Type B pancreatic cell (in vitro differentiated cells): ENCODE measurements around the gene MYO10. TPM values are rescaled to one million over a fixed set of nuclear protein-coding genes. Genes with fewer than 3 reads are reported as not detected.
"Not testable (repeated sequence)": the region's sequence is repeated elsewhere in the genome, so short reads cannot be mapped to it uniquely, and the experiment has no call there.

Experiments used
- DNase-seq: peaks from one replicate; pipeline ENCODE4 v3.0.0; 2021; ENCODE audit warnings: mixed read lengths; ENCODE audit not compliant: unreplicated experiment; ENCODE audit errors: extremely low spot score
- H3K27ac Mint-ChIP-seq: 2 replicates; pipeline ENCODE4 v1.8.0; 2021; ENCODE audit warnings: mild to moderate bottlenecking, mixed read lengths
- H3K27me3 Mint-ChIP-seq: 2 replicates; pipeline ENCODE4 v1.8.0; 2021; ENCODE audit warnings: mixed read lengths
- H3K36me3 Mint-ChIP-seq: 2 replicates; pipeline ENCODE4 v1.8.0; 2021; ENCODE audit warnings: mixed read lengths
- H3K4me1 Mint-ChIP-seq: one replicate; pipeline ENCODE4 v1.8.0; 2021; ENCODE audit warnings: mixed read lengths; ENCODE audit not compliant: unreplicated experiment
- H3K4me3 Mint-ChIP-seq: 2 replicates; pipeline ENCODE4 v1.8.0; 2021; ENCODE audit warnings: mild to moderate bottlenecking, mixed read lengths
- H3K9me3 Mint-ChIP-seq: 2 replicates; pipeline ENCODE4 v1.8.0; 2021; ENCODE audit warnings: mixed read lengths
- long read RNA-seq: library from polyadenylated mRNA; unstranded; transcript quantifications from one replicate; pipeline ENCODE4 v2.0.0, GENCODE V29; 2020
- total RNA-seq: library from RNA; stranded (reverse); gene quantifications from 2 replicates; pipeline ENCODE4 v1.2.1, GENCODE V29; 2021; ENCODE audit warnings: low replicate concordance
- TF ChIP-seq, protein P1 (sequence below): fragments of 200-600 bp; sonication (generic); conservative IDR thresholded peaks from 2 replicates; pipeline ENCODE4 v1.5.0; 2021; ENCODE audit warnings: antibody characterized with exemption, mild to moderate bottlenecking

The MYO10 gene
- total RNA-seq: 33.6 and 52.5 TPM in 2 replicates
- long read RNA-seq, partial matches to known transcripts: 31 of 34 reads
- long read RNA-seq, other reads (novel, unspliced or antisense): 3 of 34 reads

DNA sequence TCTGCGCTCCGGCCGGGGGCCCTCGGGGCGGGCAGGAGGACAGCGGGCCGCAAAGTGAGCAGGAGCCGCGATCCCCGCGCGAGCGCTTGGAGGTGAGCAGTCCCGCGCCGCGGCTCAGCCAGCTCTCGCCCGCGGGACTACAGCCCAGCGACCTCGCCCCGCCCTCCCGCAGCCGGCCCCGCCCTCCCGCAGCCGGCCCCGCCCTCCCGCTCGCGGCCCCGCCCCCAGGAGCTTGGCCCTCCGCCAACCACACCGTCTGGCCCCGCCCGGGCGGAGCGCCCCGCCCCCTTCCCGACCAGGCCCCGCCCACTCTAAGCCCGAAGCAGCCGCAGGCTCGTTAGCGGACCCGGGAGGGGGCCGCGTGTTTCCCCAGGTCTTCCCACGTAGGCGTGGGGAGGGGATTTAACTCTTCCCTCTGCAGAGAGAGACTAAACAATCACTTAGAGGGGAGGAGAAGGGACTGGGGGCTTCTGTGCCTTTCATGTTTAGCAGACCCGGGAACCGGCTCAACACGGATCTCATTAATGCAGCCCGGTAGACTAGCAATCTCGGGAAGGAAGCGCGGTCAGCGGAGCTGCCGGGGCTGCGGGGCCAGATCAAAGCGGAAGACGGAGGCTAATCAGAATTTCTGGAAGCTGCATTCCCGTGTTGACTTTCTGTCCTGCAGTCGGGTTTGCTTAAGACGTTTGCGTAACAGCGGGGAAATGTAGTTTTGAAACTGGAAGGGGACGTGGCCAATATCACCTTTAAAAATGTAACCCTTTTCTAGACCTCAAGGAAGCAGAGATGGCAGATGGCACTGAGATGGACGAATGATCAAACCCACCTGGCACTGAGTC lies at the start of gene MYO10:
MYO10 (minus strand) TSS at position 139 of the 839 bp plus-strand sequence. CDS start 480 bp downstream, outside the sequence.
- no peaks in the 10 kb centered on the region for H3K9me3 Mint-ChIP-seq
- no peaks in the 10 kb centered on the region for H3K36me3 Mint-ChIP-seq
- H3K27ac Mint-ChIP-seq: peak within 1 kb of the TSS; percentile 85
- peak; percentile 95 for DNase-seq
- peaks cover 27% of the 10 kb centered on the region for H3K4me1 Mint-ChIP-seq
- H3K27me3 Mint-ChIP-seq: peaks cover 52% of the 10 kb centered on the region
- TF ChIP-seq, protein P1, sequence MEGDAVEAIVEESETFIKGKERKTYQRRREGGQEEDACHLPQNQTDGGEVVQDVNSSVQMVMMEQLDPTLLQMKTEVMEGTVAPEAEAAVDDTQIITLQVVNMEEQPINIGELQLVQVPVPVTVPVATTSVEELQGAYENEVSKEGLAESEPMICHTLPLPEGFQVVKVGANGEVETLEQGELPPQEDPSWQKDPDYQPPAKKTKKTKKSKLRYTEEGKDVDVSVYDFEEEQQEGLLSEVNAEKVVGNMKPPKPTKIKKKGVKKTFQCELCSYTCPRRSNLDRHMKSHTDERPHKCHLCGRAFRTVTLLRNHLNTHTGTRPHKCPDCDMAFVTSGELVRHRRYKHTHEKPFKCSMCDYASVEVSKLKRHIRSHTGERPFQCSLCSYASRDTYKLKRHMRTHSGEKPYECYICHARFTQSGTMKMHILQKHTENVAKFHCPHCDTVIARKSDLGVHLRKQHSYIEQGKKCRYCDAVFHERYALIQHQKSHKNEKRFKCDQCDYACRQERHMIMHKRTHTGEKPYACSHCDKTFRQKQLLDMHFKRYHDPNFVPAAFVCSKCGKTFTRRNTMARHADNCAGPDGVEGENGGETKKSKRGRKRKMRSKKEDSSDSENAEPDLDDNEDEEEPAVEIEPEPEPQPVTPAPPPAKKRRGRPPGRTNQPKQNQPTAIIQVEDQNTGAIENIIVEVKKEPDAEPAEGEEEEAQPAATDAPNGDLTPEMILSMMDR: no peak
- peak within 1 kb of the TSS; percentile 96 for H3K4me3 Mint-ChIP-seq

DNA sequence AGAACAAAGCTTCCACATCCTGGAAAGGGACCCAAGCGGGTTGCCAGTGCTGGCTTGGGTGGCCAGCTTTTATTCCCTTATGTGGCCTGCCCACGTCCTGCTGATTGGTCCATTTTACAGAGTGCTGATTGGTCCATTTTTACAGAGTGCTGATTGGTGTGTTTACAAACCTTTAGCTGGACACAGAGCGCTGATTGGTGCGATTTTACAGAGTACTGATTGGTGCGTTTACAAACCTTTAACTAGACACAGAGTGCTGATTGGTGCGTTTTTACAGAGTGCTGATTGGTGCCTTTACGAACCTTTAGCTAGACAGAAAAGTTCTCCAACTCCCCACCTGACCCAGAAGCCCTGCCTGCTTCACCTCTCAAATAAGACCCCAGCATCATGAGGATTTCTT lies 49.2 kb upstream of the MYO10 start:
- not testable (repeated sequence) for H3K9me3 Mint-ChIP-seq, H3K27me3 Mint-ChIP-seq, DNase-seq, H3K4me3 Mint-ChIP-seq, H3K27ac Mint-ChIP-seq, H3K36me3 Mint-ChIP-seq, H3K4me1 Mint-ChIP-seq

DNA sequence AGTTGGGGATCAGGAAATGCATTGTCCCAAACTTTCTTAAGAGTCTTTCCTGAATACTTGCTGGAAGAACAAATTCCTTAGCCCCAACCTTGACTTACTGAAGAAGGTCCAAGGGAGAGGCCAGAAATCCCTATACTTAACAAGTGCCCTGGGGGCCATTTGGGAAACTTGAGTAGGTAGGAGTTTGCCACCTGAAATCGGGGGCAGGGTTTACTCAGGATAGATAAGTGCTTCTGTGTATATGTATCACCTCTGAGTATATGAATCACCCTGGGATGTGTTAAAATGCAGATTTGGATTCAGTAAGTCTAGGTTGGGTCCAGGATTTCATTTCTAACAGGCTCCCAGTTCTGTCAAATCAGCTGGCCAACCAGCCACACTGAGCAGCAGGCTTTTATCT lies 47.9 kb upstream of the MYO10 start:
- Mint-ChIP-seq H3K9me3 (peaks cover 5% of the 10 kb centered on the region), H3K4me3 (no peak overlapping the region), H3K4me1 (peaks cover 5% of the 10 kb centered on the region), H3K27me3 (no peaks in the 10 kb centered on the region), H3K27ac (no peak overlapping the region), H3K36me3 (no peaks in the 10 kb centered on the region)
- TF ChIP-seq, protein P1: no peak
- no peak for DNase-seq

DNA sequence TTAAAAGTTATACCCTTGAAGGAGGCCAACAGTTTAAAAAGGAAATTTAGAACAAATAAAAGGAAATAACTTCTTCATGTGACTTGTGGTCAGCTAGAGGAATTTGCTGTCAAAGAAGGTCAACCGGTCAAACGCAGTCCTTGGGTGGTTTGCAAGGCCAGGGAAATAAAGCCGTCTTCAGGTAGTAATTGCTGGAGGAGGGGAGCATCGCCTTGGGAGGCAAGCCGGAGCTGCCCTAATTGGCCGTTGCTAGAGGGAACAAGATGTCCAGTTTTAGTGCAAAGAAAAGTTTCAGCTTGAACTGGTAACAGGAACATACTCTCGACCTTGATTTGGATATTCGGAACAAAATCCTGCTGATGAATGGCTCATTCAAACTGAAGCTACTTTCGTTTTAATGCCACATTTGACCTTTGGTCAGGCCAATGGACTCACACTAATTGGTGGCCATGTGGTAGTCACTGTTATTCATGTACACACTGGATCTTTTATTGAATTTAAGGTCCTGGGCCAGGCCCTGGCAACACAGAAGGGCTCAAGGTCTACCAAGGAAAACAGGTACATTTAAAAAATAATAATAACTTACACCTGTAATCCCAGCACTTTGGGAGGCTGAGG lies 47.0 kb upstream of the MYO10 start:
- DNase-seq: no peak
- Mint-ChIP-seq H3K9me3 (peaks cover 5% of the 10 kb centered on the region), H3K27me3 (no peaks in the 10 kb centered on the region), H3K27ac (no peak overlapping the region), H3K36me3 (no peaks in the 10 kb centered on the region), H3K4me1 (peaks cover 5% of the 10 kb centered on the region), H3K4me3 (no peak overlapping the region)
- TF ChIP-seq, protein P1: no peak

DNA sequence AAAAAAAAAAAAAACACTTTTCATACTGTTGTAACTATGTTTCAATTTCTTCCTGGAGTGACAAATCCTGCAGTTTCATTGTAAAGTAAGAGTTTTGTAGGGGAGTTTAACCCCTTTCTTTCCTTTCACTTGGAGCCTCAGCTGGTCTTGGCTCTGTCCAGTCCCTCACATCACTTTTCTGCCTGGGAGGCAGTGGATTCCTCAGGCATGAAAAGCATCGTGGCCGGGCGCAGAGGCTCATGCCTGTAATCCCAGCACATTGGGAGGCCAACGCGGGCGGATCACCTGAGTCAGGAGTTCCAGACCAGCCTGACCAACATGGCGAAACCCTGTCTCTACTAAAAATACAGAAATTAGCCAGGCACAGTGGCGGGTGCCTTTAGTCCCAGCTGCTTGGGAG lies 45.6 kb upstream of the MYO10 start:
- Mint-ChIP-seq H3K36me3 (no peaks in the 10 kb centered on the region), H3K4me3 (no peak overlapping the region), H3K9me3 (peaks cover 5% of the 10 kb centered on the region), H3K27ac (no peak overlapping the region), H3K27me3 (no peaks in the 10 kb centered on the region), H3K4me1 (peaks cover 5% of the 10 kb centered on the region)
- TF ChIP-seq, protein P1: no peak
- no peak for DNase-seq

DNA sequence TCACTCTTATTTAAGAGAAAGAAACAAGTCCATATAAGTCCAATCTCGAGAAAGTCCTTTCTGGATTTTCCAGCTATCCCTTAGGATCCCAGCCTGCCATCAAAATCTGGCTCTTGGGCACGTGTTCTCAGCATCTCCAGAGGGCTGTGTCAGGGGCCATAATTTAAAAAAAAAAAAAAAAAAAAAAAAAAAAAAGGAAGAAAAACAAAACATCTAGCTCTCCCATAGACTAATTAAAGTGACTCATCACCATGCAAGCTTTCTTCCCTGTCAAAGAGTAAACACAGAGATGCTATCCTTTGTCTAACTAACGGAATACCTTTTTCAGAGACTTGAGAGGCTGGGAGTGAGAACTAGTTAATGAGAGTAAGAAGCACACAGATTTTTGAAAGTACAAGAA lies 44.9 kb upstream of the MYO10 start:
- Mint-ChIP-seq H3K27me3 (no peaks in the 10 kb centered on the region), H3K36me3 (no peaks in the 10 kb centered on the region), H3K4me1 (peaks cover 5% of the 10 kb centered on the region), H3K9me3 (peaks cover 5% of the 10 kb centered on the region), H3K27ac (no peak overlapping the region), H3K4me3 (no peak overlapping the region)
- TF ChIP-seq, protein P1: no peak
- DNase-seq: no peak
